HepG2 (cell line): ENCODE results near the gene MOV10L1. TPM values are rescaled to one million over a fixed set of nuclear protein-coding genes. Genes with fewer than 3 reads are reported as not detected.

Experiments used
- ERF ChIP-seq: IDR thresholded peaks from 2 replicates; pipeline ENCODE4 v1.6.1; 2018; ENCODE audit warnings: missing biosample characterization, missing genetic modification reagents
- MEF2D ChIP-seq: sonication (generic); formaldehyde crosslinking; IDR thresholded peaks from 2 replicates; pipeline ENCODE4 v1.5.1; 2020; ENCODE audit warnings: mild to moderate bottlenecking, missing genetic modification reagents
- NR2F1 ChIP-seq, 2 experiments: fragments of 450-650 bp in 1 of 2; formaldehyde crosslinking in 1 of 2; IDR thresholded peaks; 2 replicates each; pipeline versions ENCODE4 v1.5.0 to v1.6.1; 2016 to 2020; ENCODE audit warnings: mild to moderate bottlenecking in 1 of 2, missing compliant biosample characterization in 1 of 2, missing genetic modification reagents in 1 of 2, moderate library complexity in 1 of 2
- RAD51 ChIP-seq: fragments of 450-650 bp; IDR thresholded peaks from 2 replicates; pipeline ENCODE4 v1.6.1; 2016; ENCODE audit warnings: borderline replicate concordance
- SATB2 ChIP-seq: sonication (generic); formaldehyde crosslinking; IDR thresholded peaks from 2 replicates; pipeline ENCODE4 v1.5.0; 2020; ENCODE audit warnings: missing genetic modification reagents
- SNRNP70 ChIP-seq: fragments of 200-400 bp; formaldehyde crosslinking; IDR thresholded peaks from 2 replicates; pipeline ENCODE4 v1.6.1; 2017; ENCODE audit warnings: mild to moderate bottlenecking, low read depth, low read length, moderate library complexity
- TP53 ChIP-seq: sonication (generic); formaldehyde crosslinking; conservative IDR thresholded peaks from 2 replicates; pipeline ENCODE4 v1.4.0; 2020; ENCODE audit warnings: missing genetic modification reagents
- ZBTB2 ChIP-seq: sonication (generic); formaldehyde crosslinking; IDR thresholded peaks from 2 replicates; pipeline ENCODE4 v1.8.0; 2022; ENCODE audit warnings: low read depth, missing genetic modification reagents
- ZFP62 ChIP-seq: sonication (generic); formaldehyde crosslinking; IDR thresholded peaks from 2 replicates; pipeline ENCODE4 v1.4.0; 2020; ENCODE audit warnings: missing genetic modification reagents
- ZKSCAN8 ChIP-seq: IDR thresholded peaks from 2 replicates; pipeline ENCODE4 v1.6.1; 2016; ENCODE audit warnings: borderline replicate concordance, missing genetic modification reagents, missing compliant biosample characterization
- ZNF225 ChIP-seq: sonication (generic); formaldehyde crosslinking; IDR thresholded peaks from 2 replicates; pipeline ENCODE4 v1.4.0; 2020; ENCODE audit warnings: mild to moderate bottlenecking, missing genetic modification reagents
- ZNF230 ChIP-seq: sonication (generic); formaldehyde crosslinking; IDR thresholded peaks from 2 replicates; pipeline ENCODE4 v1.4.0; 2020; ENCODE audit warnings: mild to moderate bottlenecking, missing genetic modification reagents
- ZNF550 ChIP-seq: sonication (generic); formaldehyde crosslinking; IDR thresholded peaks from 2 replicates; pipeline ENCODE4 v1.4.0; 2020; ENCODE audit warnings: mild to moderate bottlenecking, missing genetic modification reagents, borderline replicate concordance
- ZNF569 ChIP-seq: sonication (generic); formaldehyde crosslinking; IDR thresholded peaks from 2 replicates; pipeline ENCODE4 v1.5.0; 2020; ENCODE audit warnings: mild to moderate bottlenecking, missing genetic modification reagents, moderate library complexity, borderline replicate concordance
- ZNF740 ChIP-seq: sonication (generic); formaldehyde crosslinking; IDR thresholded peaks from 2 replicates; pipeline ENCODE4 v1.4.0; 2020; ENCODE audit warnings: missing genetic modification reagents
- ZSCAN20 ChIP-seq: sonication (generic); formaldehyde crosslinking; IDR thresholded peaks from 2 replicates; pipeline ENCODE4 v1.4.0; 2020; ENCODE audit warnings: missing genetic modification reagents, mild to moderate bottlenecking, borderline replicate concordance
- polyA plus RNA-seq, 8 experiments: library from polyadenylated mRNA; depleted of rRNA in 3 of 8; stranded (reverse) in 7 of 8; unstranded in 1 of 8; fragments of >200 nt; fragmentation: Illumina TruSeq in 4 of 8; extraction: Trizol in 4 of 8; gene quantifications; 2 replicates each; pipeline versions ENCODE4 v1.2.1 to v1.2.3, GENCODE V29; 2011 to 2016; ENCODE audit warnings: low read depth in 4 of 8, missing spikeins in 1 of 8, mixed read lengths in 1 of 8; ENCODE audit not compliant: insufficient read depth in 1 of 8
- total RNA-seq, 5 experiments: library from RNA; depleted of rRNA; stranded (reverse); fragments of >200 nt; fragmentation: Illumina TruSeq; extraction: Trizol; gene quantifications; 2 replicates each; pipeline ENCODE4 v1.2.3, GENCODE V29; 2016; ENCODE audit warnings: low read depth in 1 of 5
- TF ChIP-seq, protein P1 (sequence below), 2 experiments: fragments of 450-650 bp in 1 of 2; sonication (generic) in 1 of 2; formaldehyde crosslinking in 1 of 2; IDR thresholded peaks; 2 replicates each; pipeline versions ENCODE4 v1.6.1 to v1.8.0; 2016 to 2022; ENCODE audit warnings: antibody characterized with exemption in 1 of 2, mild to moderate bottlenecking in 1 of 2, missing genetic modification reagents in 1 of 2

The MOV10L1 gene
- total and polyA plus RNA-seq, 2 of the 13 experiments (the other 11 are each of a cell fraction or from before 2014, with no cell fraction given): 0.11 to 0.12 TPM

- TF ChIP-seq SNRNP70 (no peak), ZNF740 (CRISPR knock-in tag) (no peak), MEF2D (CRISPR knock-in tag) (no peak), ZFP62 (no peak), ZNF550 (CRISPR knock-in tag) (no peak), ZBTB2 (CRISPR knock-in tag) (0 out of 2 replicates have a peak, but pooled peaks have one; percentile 34), SATB2 (CRISPR knock-in tag) (no peak), TP53 (no peak), NR2F1 (CRISPR knock-in tag; IDR thresholded peaks at IDR 0.05) (peak in 1 of 2 experiments; percentile 61; a peak in 2 of 4 replicates), ZNF569 (no peak), RAD51 (no peak), ZNF225 (peak; percentile 49; the same call in 1 of the 2 replicates), ERF (CRISPR knock-in tag) (no peak), ZKSCAN8 (CRISPR knock-in tag) (no peak), ZNF230 (CRISPR knock-in tag) (no peak), ZSCAN20 (CRISPR knock-in tag) (no peak)
- TF ChIP-seq, protein P1, sequence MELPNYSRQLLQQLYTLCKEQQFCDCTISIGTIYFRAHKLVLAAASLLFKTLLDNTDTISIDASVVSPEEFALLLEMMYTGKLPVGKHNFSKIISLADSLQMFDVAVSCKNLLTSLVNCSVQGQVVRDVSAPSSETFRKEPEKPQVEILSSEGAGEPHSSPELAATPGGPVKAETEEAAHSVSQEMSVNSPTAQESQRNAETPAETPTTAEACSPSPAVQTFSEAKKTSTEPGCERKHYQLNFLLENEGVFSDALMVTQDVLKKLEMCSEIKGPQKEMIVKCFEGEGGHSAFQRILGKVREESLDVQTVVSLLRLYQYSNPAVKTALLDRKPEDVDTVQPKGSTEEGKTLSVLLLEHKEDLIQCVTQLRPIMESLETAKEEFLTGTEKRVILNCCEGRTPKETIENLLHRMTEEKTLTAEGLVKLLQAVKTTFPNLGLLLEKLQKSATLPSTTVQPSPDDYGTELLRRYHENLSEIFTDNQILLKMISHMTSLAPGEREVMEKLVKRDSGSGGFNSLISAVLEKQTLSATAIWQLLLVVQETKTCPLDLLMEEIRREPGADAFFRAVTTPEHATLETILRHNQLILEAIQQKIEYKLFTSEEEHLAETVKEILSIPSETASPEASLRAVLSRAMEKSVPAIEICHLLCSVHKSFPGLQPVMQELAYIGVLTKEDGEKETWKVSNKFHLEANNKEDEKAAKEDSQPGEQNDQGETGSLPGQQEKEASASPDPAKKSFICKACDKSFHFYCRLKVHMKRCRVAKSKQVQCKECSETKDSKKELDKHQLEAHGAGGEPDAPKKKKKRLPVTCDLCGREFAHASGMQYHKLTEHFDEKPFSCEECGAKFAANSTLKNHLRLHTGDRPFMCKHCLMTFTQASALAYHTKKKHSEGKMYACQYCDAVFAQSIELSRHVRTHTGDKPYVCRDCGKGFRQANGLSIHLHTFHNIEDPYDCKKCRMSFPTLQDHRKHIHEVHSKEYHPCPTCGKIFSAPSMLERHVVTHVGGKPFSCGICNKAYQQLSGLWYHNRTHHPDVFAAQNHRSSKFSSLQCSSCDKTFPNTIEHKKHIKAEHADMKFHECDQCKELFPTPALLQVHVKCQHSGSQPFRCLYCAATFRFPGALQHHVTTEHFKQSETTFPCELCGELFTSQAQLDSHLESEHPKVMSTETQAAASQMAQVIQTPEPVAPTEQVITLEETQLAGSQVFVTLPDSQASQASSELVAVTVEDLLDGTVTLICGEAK (IDR thresholded peaks at IDR 0.05): no peak
- TF ChIP-seq, protein P1 (CRISPR knock-in tag; IDR thresholded peaks at IDR 0.05): 0 out of 2 replicates have a peak, but pooled peaks have one; percentile 20
These were observed 56.1 kb downstream of the MOV10L1 start (continued) for GRCh38 chr22:50145721-50146438.
